HG02970 (cell line): ENCODE data around the gene AKAP3.

Experiments
- ATAC-seq: cut with Tn5 transposase; IDR thresholded peaks from one replicate; pipeline ENCODE4 v1.9.1; 2021; ENCODE audit warnings: mild to moderate bottlenecking, moderate library complexity, moderate number of reproducible peaks; ENCODE audit not compliant: unreplicated experiment, low FRiP score

Gene AKAP3

DNA sequence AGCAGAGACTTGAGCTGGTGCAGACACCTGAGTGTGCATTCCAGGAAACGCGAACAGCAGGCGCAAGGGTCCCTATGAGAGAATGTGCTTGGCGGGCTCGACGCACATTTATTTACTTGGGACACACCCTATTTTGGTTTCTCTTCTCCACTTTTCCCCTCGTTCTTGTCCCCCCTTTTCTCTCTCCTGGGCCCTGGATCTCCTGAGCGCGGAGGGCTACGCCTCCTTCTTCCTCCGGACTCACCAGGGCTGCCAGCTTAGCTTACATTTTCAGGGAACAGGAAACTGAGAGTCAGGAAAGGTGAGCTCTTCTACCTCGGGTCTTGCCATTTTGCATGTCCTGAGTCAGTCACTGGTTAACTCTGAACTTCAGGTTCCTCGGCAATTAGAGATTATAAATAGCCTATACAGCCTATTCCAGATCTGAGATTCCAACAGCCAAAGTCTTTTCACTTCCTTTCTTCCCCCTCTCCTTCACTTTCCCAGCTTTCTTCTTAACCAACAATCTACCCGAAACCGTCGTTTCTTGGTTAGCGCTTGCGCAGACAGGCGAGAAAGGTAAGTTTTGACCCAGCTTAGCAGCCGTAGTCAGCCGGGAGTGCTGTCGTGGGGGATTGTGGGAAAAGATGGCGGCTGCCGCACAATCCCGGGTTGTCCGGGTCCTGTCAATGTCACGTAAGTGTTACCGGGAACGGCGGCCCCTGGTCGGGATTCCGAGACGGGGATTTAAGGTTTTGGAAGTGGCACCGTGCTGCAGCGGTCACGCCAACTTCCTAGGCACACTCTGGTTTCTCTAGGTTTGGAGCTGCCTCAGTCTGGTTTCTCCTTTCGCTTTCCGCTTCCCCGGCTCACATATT, at the start of gene AKAP3, which contains the start of gene NDUFA9:
Gene AKAP3, minus strand, starts transcription at position 551 of the 857 bp plus-strand sequence. CDS start 10,855 bp downstream, outside the sequence.
Gene NDUFA9, plus strand, starts transcription at position 614 of the 857 bp plus-strand sequence. Its CDS starts 13 bp downstream, at position 627.
- peak; percentile 80 for ATAC-seq

DNA sequence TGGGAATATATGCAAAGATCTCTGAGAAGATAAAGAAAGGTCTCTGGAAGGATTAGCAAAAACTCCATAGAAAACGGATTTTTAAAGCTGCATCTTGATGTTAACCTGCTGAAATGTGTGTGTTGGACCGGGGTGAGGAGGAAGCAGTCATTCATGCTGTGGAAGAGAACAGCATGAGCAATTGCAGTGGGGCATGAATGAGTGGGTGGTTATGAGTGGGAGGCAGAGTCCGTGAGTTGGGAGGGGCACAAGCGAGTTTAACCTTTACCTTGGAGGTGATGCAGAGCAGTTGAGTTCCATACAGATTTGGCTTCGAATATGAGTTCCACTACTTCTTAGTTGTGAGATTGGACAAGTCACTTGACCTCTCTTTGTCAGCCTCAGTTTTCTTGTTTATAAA, 41.9 kb upstream of the AKAP3 start:
- ATAC-seq, result no peak

DNA sequence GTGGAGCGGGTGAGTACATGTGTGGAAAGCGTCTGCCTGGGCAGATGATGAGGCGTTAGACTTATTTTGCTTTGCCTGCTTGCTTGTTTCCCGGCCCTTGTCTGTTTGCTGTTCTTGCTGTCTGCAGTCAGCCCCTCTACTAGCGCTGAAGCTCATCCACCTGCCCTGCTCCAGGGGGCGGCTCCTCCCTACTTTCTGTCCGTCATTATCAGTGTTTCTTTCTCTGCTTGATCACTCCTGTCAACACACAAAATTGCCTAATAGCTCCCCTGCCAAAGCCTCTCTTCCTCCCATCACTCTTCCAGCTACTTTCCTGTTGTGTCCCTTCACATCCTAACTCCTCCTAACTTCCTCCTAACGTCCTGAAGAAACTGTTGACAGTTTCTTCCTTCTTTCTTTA, 36.5 kb upstream of the AKAP3 start:
- no peak for ATAC-seq

DNA sequence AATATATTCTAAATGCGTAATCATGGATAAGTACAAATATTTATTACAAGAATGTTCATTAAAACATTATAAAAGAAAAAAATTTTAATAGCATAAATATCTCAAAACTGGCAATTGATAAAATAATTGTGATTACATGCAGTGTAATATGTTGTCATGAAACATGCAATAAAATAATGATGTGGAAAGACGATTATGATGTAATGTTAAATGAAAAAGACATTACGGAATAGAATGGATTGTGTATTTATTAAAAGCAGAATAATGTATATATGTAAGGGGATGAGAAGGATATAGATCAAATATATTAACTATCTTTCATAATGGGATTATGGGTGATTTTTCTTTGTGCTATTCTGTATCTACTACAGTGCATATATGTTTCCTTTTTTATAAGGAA, 32.9 kb upstream of the AKAP3 start:
- no peak for ATAC-seq

DNA sequence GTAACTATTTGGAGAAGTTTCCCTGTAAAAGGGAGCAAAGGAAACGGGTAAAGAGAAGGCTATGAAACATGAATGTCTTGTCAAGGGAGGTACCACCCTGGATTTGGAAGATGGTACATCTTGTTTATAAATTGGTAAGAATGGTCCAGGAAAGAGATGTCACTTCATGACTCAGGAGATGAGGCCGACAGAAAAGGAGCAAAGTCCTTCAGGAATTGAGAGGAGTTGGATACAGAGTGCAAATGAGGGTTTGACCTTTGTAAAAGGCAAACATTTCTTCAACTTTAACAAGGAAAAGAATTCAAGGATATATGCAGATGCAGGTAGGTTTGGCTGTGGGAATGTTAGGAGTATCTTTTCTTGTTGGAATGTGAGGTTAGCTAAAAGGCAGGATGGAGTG, 30.9 kb upstream of the AKAP3 start:
- no peak for ATAC-seq

DNA sequence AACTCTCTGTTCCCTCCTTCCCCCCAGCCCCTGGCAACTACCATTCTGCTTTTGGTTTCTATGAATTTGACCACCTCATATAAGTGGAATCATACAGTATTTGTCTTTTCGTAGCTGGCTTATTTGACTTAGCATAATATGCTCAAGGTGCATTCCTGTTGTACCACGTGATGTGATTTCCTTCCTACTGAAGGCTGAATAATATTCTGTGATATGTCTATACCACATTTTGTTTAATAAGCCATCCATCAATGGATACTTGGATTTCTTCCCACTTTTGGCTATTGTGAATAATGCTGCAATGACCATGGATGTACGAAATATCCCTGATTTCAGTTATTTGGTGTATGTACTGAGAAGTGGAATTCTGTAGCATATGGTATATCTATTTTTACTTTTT, 16.4 kb upstream of the AKAP3 start:
- ATAC-seq, result no peak

DNA sequence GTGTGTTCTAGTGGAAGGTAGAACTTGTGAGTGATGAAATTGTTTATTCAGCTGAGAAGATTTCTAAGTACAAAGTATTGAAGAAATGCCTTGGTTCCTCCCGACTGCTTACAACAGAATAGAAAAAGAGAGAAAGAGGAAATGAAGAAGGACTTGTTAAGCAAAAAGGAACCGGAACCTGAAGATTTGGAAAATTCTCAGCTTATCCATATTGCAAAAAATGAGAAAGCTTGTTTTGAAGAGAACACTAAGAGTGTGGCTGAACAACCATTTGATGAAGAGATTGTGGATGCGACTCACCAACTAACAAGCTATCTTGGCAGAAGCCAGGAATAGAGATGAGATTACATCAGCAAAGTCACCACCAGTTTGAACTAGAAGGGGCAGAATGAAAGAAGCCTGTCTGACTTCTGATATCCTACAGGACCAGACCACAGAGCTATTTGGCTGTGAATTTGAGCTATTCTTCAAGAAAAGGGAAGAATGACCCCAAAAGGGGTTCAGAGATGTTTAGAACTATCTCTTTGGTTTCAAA, 15.2 kb upstream of the AKAP3 start:
- no peak for ATAC-seq

DNA sequence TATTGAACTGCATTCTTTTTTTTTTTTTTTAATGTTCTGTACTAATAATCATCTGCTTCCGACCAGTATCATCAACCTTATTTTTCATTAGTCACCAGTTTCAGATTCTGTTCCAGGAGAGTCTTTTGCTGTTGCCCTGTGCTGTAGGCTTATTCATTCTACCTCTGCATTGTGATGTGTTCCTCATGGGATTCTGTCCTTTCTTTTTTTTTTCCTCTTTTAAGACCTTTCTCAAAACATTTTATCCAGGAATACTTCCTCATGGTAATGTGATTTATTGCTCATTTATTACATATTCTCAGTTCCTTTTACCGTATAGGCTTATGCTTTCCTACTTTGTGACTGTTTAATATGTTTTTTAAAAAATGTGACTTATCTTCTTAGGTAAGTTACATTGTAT, 4.8 kb upstream of the AKAP3 start:
- no peak for ATAC-seq

DNA sequence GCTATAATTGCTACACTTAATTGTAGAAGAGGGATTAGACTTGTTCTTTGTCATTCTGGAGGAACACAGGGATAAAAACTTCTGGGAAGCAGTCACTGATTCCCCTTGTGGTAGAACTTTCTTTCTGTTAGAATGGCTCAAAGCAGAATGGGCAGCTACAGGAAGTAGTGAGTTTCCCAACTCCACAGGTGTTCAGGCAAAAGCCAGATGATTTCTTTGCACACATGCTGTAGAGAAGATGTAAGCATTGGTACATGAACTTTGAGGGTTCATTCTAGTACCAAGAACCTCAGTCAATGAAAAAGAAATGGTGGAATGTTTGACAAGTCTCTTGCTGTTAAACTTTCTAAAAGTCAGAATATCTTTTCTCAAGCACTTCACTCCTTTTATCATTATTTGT, 4.4 kb upstream of the AKAP3 start:
- ATAC-seq, result no peak

DNA sequence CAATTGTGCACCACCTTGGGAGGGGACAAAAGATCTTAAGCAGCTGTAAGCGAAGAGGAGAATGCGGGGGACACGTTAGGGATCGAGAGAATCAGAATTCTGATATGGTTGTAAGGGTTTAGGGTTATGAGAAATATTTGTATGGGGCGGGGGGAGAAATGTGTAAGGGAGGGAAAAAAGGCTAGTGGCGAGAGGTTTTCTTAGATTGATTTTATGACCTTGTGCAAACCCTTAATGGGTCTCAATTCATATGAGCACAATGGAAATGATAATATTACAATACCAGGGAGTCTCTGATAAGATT, 459 bp upstream of the AKAP3 start:
- no peak for ATAC-seq

DNA sequence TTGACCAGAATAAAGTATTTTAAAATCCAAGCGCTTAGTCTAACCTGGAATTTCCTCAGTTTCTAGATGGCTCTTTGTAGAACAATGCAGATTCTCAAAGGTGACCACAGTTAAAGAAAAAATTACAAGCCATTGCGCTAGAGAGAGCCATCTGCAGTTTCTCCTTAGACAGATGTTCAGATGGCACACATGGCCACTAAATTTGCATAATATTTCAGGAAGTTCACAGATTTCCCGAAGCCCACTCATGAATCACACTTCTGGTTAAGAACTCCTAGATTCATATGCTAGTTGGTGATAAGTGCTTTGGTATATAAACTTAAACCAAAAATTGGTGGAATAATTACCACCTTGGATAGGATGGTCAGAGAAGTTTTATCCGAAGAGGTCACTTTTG, 749 bp downstream of the AKAP3 start:
- no peak for ATAC-seq

DNA sequence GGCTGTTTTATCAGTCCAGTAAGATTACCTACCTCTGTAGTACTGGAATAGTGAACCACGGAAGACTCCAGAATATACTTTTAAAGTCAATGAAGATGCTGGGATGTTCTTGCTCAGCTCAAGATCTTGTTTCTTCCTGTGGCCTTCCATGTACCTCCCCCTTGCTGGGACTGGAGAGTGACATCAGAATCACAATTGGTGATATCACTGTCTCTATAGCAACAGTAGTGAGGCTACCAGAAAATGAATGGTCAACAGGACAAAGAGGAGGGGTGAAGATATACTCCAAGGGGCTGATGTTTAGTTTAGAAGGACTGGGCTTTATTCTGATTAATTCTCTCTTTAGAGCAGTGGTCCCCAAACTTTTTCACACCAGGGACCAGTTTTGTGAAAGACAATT, 3.8 kb downstream of the AKAP3 start:
- no peak for ATAC-seq

DNA sequence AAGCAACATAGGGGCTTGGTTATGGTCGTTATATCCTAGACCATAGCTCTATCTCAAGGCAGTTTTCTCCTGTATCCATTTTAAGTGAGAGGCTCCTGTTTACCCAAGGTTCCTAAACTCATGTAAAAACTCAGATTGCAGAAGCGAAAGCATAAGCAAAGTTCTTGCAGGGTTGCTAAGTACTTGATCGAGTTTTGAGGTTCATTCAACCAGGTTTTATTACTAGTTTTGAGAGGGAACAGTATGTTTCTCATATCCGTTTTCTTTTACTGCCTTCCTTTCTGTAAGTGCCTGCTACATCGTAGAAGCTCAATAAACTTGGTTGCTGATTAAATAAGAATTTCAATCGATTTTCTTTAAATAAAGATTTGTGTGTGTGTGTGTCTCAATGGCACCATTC, 5.1 kb downstream of the AKAP3 start:
- no peak for ATAC-seq

DNA sequence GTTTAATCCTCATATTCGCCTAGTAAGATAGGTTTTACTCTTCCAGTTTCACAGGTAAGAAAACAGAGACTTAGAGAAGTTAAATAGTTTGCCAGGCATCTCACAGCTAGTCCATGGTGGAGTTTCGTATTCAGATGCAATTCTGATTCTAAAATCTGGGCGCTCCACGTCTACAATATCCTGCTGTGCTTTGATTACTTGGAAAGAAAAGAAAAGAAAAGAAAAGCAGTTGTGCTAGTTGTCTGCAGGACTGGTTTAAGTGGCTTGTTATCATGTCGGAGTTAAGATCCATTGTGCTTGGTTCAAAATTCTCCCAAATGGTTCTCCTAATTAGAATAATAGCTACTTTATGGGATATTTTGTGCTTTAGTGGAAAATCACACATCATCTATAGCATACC, 18.6 kb downstream of the AKAP3 start:
- no peak for ATAC-seq

DNA sequence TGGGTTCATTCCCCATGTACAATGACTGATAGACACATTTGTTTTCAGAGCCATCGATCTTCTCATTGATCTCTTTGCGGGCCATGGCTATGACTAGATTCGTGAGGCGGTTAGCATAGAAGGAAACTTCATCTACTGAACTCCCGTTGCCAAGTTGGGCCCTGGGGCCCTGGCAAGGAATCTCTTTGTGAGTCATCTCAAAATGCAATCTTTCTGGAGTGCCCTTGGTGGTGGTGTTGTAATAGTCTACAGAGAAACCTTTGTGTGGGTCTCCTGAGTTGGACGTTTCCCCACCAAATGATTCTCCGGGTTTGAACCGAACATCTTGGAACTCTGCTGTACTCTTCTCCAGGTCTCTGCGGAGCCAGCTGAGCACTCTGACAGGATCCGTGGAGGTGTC, 20.4 kb downstream of the AKAP3 start:
- no peak for ATAC-seq

DNA sequence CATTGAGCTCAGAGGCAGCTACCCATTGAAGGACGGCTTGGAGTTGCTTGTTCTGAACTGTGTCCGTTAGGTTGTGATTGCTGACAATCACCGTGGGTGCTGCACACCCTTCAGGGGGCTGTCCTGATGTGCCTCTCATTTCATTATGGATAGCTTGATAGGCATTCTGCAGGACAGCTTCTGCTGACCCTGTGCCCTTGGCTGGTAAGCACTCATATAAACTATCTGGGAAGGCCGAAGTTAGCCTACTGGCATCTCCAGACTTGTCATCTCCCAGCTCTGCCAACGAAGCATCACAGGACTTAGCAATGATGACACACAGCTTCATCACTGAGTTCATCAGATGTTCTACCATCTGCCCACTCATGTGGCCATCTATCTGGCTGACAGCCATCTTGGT, 22.3 kb downstream of the AKAP3 start:
- no peak for ATAC-seq

DNA sequence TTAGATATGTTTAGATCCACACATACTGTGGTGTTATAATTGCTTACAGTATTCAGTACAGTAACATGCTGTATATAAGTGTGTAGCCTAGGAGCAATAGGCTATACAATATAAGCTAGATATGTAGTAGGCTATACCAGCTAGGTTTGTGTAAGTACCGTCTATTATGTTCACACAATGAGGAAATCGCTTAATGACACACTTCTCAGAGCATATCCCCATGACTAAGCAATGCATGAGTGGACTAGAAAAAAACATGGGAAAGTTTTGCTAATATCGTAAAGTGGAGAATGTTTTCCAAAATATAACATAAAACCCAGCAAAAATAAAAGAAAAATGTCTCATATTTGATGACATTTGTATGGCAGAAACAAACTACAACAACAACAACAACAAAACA, 27.3 kb downstream of the AKAP3 start:
- ATAC-seq, result no peak

DNA sequence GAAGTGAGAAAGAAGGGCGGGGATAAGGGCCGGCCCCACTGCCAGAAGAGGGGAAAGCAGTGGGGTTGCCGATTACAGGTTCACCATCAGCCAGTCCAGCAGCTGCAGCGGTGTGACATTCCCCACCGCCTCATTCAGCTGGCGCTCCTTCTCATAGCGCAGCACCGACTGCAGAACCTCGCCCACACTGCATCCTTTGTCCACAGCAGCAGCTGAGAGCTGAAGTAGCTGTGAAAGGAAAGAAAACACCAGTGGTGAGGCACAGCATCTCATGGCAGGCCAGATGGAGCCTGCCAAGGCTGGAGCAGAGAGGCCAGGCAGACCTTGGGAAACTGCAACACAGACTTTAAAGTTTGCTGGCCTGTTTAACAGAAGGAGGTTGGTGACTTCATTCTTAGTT, 33.2 kb downstream of the AKAP3 start:
- no peak for ATAC-seq

DNA sequence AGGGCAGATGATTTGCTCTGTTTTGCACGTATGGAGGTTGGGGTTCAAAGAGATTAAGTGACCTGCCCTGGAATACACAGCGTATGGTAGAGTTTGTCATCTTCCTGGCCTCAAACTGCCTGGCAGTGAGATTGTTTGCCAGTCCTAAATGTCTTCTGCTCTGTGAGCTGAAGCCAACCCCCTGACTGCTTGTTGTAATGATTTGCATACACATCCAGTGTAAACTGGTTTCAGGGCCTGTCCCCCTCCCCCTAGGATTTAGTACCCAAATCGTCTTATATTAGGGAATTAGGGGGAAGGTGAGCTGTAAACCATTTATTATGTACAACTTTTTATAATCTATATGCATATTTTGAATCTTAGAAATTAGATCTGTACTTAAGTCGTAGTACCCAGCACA, 38.4 kb downstream of the AKAP3 start:
- ATAC-seq, result no peak

DNA sequence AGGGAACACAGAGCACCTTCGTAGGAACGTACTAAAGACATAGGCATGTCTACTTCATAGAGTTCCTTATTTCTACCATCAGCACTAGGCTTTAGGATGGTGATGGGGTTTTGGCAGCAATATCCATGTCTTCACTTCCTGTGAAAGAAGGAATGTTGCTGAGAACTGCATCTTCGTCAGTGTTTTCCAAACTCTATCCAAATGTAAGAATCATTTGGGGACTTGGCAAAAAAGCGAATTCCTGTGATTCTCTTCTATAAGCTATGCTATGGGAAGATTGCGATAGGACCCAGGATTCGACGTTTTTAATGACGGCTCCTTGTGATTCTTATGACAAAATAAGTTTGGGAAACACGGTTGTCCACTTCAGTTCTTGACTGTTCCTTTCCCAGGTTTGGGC, 39.8 kb downstream of the AKAP3 start:
- ATAC-seq, result no peak

DNA sequence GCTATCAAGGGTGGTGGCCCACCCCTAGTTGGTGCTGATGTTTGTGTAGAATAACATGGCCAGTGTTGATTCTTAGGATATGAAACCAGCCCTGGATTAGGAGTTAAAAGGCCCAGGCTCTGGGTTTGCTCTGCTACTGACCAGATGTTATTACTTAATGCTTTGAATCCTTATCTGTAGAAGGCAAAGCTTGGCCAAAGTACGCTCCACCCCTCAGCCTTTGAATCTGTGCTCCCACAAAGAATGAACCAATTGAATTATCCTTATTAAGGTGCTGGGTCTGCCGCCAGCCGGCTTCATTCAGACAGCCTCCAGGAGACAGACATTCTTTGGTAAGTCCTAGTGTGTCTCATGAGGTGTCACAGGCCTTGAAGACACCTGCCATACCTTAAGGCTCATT, 41.8 kb downstream of the AKAP3 start:
- ATAC-seq, result no peak

DNA sequence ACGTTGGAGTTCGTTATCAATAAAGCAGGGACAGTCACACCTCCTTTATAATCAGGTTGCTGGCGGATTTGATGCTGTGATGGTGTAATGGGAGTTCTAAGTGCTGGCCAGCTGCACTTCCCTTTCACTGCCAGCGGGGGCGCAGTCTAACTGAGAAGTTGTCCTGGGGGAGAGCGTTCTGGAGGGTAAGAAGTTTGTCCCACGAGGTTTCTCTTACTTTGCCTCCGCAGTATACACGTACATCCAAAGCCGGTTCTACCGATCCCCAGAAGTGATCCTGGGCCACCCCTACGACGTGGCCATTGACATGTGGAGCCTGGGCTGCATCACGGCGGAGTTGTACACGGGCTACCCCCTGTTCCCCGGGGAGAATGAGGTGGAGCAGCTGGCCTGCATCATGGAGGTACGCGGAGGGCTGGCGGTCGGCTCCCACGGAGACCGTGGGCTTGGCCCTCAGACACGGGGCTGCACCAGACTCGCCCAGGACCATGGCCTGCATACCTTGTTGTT, 44.1 kb downstream of the AKAP3 start:
- peak; percentile 84 for ATAC-seq
